Glutamatergic neuron (in vitro differentiated cells): ENCODE data around the gene FUT2. TPM values are rescaled to one million over a fixed set of nuclear protein-coding genes. Genes with fewer than 3 reads are reported as not detected.

Experiments
- DNase-seq: peaks from one replicate; pipeline ENCODE4 v3.0.0; 2022
- H3K27ac Mint-ChIP-seq: one replicate; pipeline ENCODE4 v1.8.0; 2020; ENCODE audit warnings: mild to moderate bottlenecking, mixed read lengths, inconsistent platforms; ENCODE audit not compliant: unreplicated experiment
- H3K27me3 Mint-ChIP-seq: one replicate; pipeline ENCODE4 v1.8.0; 2020; ENCODE audit warnings: mild to moderate bottlenecking, moderate library complexity, mixed read lengths, inconsistent platforms; ENCODE audit not compliant: unreplicated experiment
- H3K36me3 Mint-ChIP-seq: one replicate; pipeline ENCODE4 v1.8.0; 2020; ENCODE audit warnings: mild to moderate bottlenecking, mixed read lengths, inconsistent platforms; ENCODE audit not compliant: unreplicated experiment
- H3K4me1 Mint-ChIP-seq: one replicate; pipeline ENCODE4 v1.8.0; 2020; ENCODE audit warnings: mild to moderate bottlenecking, low read depth, mixed read lengths, inconsistent platforms; ENCODE audit not compliant: unreplicated experiment
- H3K4me3 Mint-ChIP-seq: one replicate; pipeline ENCODE4 v1.8.0; 2020; ENCODE audit warnings: mild to moderate bottlenecking, mixed read lengths, inconsistent platforms; ENCODE audit not compliant: unreplicated experiment
- H3K9me3 Mint-ChIP-seq: one replicate; pipeline ENCODE4 v1.8.0; 2020; ENCODE audit warnings: mild to moderate bottlenecking, moderate library complexity, mixed read lengths, inconsistent platforms; ENCODE audit not compliant: unreplicated experiment
- total RNA-seq: library from RNA; stranded (reverse); fragmentation: NEBNext Ultra II Directional; extraction: Animal tissue kit (Norgen Biotek cat#: 25700); gene quantifications from one replicate; pipeline ENCODE4 v1.2.1, GENCODE V29; 2021; ENCODE audit not compliant: unreplicated experiment
- TF ChIP-seq, protein P1 (sequence below): fragments of 200-600 bp; sonication (generic); IDR thresholded peaks from one replicate; pipeline ENCODE4 v1.5.0; 2021; ENCODE audit not compliant: partially characterized antibody, unreplicated experiment

FUT2 gene
- total RNA-seq, 1 donor from 2014 or later: 0.22 TPM

GRCh38 chr19:48724796-48725753 lies 29.3 kb downstream of the FUT2 start:
- Mint-ChIP-seq H3K27ac (peak overlapping the region; percentile 75), H3K9me3 (peaks cover 7% of the 10 kb centered on the region), H3K36me3 (peaks cover 5% of the 10 kb centered on the region), H3K27me3 (peaks cover 5% of the 10 kb centered on the region), H3K4me1 (peaks cover 5% of the 10 kb centered on the region), H3K4me3 (peak overlapping the region; percentile 7)
- TF ChIP-seq, protein P1, sequence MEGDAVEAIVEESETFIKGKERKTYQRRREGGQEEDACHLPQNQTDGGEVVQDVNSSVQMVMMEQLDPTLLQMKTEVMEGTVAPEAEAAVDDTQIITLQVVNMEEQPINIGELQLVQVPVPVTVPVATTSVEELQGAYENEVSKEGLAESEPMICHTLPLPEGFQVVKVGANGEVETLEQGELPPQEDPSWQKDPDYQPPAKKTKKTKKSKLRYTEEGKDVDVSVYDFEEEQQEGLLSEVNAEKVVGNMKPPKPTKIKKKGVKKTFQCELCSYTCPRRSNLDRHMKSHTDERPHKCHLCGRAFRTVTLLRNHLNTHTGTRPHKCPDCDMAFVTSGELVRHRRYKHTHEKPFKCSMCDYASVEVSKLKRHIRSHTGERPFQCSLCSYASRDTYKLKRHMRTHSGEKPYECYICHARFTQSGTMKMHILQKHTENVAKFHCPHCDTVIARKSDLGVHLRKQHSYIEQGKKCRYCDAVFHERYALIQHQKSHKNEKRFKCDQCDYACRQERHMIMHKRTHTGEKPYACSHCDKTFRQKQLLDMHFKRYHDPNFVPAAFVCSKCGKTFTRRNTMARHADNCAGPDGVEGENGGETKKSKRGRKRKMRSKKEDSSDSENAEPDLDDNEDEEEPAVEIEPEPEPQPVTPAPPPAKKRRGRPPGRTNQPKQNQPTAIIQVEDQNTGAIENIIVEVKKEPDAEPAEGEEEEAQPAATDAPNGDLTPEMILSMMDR: no peak
- no peak for DNase-seq

GRCh38 chr19:48726556-48726955 lies 30.8 kb downstream of the FUT2 start:
- DNase-seq: no peak
- Mint-ChIP-seq H3K27ac (no peak overlapping the region), H3K36me3 (peaks cover 9% of the 10 kb centered on the region), H3K9me3 (peaks cover 13% of the 10 kb centered on the region), H3K27me3 (peaks cover 7% of the 10 kb centered on the region), H3K4me3 (no peak overlapping the region), H3K4me1 (peaks cover 3% of the 10 kb centered on the region)
- TF ChIP-seq, protein P1: no peak

DNA sequence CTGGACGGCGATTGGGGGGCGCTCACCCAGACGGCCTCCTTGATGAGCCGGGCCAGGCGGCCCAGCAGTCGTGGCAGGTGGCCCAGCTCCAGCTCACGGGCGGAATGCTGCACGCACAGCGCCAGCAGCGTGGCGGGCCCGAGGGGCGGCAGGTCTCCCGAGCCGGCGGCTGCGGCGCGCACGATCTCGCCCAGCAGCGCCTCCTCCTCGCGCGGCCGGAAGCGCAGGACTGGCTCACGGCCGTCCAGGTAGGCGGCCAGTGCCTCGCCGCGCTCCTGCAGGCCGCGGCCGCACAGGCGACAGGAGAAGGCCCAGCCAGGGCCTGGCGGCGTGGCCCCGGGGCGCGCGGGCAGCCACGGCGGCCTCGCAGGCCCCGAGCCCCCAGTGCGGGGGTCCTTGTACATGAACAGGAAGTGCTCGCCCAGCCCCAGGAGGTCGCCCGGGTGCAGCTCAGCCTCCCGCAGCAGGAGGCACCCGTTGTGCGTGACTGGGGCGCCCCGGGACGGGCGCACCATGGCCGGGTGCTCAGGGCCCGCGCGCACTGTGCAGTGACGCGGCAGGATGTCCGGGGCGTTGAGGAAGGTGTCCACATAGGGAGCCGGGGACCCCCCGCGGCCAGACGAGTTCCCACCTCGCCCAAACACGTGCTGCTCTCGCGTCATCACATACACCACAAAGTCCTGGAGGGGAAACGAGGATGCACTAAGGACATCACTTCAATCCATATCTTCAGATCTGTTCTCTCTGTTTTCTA lies 33.3 kb downstream of the FUT2 start:
- TF ChIP-seq, protein P1: no peak
- Mint-ChIP-seq H3K36me3 (peaks cover 12% of the 10 kb centered on the region), H3K4me3 (no peak overlapping the region), H3K4me1 (peaks cover 3% of the 10 kb centered on the region), H3K9me3 (peaks cover 9% of the 10 kb centered on the region), H3K27ac (no peak overlapping the region), H3K27me3 (peaks cover 6% of the 10 kb centered on the region)
- no peak for DNase-seq

DNA sequence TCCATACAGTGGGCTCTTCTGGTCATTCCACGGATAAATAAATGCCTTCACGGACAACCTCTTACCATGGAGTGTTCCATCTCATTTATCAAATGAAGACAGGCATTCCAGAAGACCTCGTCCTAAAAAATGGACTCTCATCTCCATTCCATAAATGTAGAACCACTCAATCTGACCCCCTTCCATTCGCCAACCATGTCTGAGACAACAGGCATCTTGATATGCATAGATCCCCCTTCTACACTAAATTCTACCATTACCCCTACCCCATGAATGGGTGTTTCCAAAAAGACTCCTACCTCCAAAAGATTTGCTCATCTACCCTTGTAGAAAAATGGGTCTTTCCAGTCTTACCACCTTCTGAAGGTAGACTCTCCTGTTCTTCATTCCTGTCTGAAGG lies 35.7 kb downstream of the FUT2 start:
- peaks cover 9% of the 10 kb centered on the region for H3K27me3 Mint-ChIP-seq
- peaks cover 4% of the 10 kb centered on the region for H3K4me1 Mint-ChIP-seq
- peaks cover 8% of the 10 kb centered on the region for H3K9me3 Mint-ChIP-seq
- H3K36me3 Mint-ChIP-seq: peaks cover 9% of the 10 kb centered on the region
- no peak for DNase-seq
- H3K27ac Mint-ChIP-seq: no peak overlapping the region
- H3K4me3 Mint-ChIP-seq: peak overlapping the region; percentile 14
- TF ChIP-seq, protein P1: no peak
